ENCODE measurements around the gene PTPRE.
A peak's percentile ranks its signal among the peaks of the same experiment; 100 is the strongest.

The PTPRE gene

GRCh38 chr10:128071417-128071782, 164.5 kb downstream of the PTPRE start:
- no peak for DNase-seq (ENCODE audit: low read depth in 2 of 2)

GRCh38 chr10:128072046-128072445, 165.1 kb downstream of the PTPRE start:
- no peak for DNase-seq (ENCODE audit: low read depth in 2 of 2)

GRCh38 chr10:128072941-128073645, 166.2 kb downstream of the PTPRE start:
- no peak for DNase-seq (ENCODE audit: low read depth in 2 of 2)

DNA sequence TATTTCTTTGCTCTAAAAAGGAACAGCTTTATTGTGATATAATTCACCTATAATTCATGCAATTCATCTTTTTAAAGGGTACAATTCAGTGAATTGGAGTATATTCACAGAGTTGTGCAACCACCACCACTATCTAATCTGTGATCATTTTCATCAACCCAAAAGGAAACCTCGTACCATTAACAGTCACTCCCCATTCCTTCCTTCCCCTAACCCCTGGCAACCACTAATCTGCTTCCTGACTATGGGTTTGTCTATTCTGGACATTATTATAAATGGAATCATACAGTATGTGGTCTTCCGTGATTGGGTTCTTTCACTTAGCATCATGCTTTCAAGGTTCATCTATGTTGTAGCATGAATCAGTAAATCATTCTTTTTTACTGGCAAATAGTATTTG, 167.0 kb downstream of the PTPRE start:
- DNase-seq (ENCODE audit: low read depth in 2 of 2) = no peak

DNA sequence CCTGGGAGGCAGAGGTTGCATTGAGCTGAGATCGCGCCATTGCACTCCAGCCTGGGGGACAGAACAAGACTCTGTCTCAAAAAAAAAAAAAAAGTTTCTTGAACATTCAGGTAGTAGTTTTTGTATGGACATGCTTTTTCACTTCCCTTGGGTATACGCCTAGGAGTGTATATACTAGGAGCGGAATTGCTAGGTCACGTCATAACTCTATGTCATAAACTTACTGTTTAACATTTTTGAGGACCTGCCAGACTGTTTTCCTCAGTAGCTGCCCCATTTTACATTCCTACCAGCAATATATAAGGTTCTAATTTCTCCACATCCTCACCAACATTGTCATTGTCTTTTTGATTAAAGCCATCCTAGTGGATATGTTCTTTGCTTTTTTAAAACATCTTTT, 167.7 kb downstream of the PTPRE start:
- DNase-seq (ENCODE audit: low read depth in 2 of 2) = no peak

DNA sequence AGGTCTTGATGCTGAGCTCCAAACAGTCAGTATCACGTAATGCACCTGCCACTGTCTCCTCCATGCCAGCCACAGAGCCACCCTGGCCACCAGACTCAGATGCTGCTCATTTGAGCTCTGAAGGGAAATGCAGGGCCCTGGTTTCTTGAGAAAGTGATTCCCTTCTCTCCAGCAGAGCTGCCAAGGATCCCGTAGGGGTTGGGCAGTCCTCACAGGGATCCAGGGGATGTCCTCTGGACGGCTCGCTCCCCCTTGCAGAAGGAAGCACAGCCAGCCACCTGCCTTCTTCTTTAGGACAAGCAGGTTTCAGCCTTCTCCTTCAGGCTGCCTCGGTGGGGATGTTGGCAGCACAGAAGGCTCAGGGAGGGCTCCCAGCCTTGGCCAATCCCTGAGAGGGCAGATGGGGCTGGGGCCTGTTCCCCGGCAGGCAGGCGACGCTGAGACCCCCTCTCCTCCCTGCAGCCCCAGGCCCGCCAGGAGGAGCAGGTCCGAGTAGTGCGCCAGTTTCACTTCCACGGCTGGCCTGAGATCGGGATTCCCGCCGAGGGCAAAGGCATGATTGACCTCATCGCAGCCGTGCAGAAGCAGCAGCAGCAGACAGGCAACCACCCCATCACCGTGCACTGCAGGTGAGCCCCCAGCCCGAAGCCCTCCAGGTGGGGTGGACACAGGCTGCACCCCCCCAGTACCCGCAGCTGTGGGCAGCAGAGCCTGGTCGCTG, 170.4 kb downstream of the PTPRE start:
- no peak for DNase-seq (ENCODE audit: low read depth in 2 of 2)

- DNase-seq (ENCODE audit: low read depth in 2 of 2) = peak in 1 of 2 experiments; percentile 38
Observed at GRCh38 chr10:128078136-128078969, 171.4 kb downstream of the PTPRE start.

DNA sequence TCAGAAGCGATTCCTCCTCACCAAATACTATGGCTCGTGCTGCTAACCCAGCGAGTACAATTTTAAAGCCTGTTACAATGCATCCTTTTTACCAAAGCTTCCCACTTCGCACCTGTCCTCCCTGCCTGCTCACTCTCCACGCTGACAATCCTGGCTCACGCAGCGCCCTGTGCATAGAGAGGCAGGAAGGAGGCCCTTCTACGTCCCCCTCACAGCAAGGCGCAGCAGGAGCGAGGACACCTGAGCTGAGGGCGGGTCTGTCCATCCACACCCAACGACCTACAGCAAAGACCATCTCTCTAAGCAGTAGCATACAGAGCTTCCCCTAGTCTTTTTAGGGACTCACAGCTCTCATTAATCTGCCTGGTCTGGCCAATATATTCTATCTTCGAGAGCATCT, 173.3 kb downstream of the PTPRE start:
- DNase-seq (ENCODE audit: low read depth in 2 of 2) = no peak

GRCh38 chr10:128080641-128081040, 173.7 kb downstream of the PTPRE start:
- DNase-seq (ENCODE audit: low read depth in 2 of 2) = no peak

DNA sequence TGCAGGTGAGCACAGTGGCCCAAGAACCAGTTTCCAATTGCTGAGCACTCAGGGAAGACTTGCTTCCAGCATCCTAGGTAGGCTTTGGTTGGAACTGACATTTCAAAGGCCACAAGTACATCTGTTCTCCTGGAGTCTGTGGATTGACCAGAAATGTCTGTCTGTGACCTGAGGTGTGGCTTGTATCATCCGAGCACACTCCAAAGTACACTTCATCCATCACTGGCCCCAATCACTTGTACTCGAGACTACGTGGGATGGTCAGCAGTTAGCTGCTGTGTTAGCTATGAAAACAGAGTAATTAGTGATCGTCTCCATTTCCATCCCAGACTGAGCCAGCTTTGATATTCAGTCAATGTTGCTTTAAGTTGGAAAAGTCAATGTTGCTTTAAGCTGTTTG, 174.3 kb downstream of the PTPRE start:
- no peak for DNase-seq (ENCODE audit: low read depth in 2 of 2)

DNA sequence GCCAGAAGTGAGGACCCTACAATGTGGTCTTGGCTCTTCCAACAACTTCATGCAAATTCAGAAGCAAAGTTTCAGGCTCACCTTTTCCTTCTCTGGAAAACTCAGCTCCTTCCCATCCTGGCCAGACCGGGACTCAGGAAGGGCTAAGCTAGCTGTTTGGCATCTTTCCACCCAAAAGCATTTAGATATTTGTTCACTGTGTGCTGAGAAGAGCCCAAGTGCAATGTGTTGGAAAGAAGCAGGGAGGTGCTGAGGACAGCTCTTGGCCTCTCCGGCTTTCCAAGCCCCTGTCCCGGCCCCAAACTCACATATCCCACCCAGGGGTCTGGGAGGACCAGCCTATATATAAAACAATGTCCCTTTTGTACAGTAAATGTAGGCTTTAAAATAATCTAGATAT, 174.8 kb downstream of the PTPRE start:
- DNase-seq (ENCODE audit: low read depth in 2 of 2) = no peak

GRCh38 chr10:128083191-128083895, 176.4 kb downstream of the PTPRE start:
- DNase-seq (ENCODE audit: low read depth in 2 of 2) = no peak

DNA sequence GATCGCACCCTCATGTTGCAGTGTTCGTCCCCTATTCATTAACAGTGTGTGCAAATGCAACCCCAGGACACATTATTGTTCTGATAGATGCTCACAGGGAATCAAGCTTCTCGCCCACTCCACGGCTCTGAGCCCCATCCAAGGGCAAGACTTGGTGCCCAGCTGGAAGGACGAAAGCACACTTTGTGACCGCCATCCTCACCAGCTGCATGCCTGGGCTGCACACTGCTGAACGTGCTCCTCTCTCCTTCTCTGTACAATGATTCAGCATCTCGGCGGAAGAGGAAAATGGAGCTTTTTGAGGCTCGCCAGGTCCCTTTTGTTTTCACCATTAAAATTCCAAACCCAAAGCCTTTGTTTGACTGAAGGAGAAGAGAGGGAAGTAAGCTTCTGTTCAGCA, 177.5 kb downstream of the PTPRE start:
- DNase-seq (ENCODE audit: low read depth in 2 of 2) = no peak

DNA sequence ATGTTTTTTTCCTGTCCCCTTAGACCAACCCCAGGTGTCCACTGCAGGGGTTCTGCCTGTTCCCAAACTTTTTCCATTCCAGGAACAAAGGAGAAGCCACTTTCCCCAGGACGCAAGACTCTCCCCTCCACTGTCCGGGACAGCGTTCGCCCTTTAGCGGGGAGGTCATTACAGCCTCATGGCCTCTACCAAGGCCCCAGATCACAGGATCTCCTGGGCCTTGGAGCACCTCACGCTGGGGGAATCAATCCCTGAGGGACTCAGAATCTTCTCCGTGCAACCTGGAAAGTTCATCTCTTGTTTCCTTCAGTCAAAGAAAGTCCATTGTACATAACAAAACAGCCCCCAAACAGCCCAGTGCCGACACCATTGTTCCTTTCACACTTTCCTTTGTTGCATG, 178.1 kb downstream of the PTPRE start:
- no peak for DNase-seq (ENCODE audit: low read depth in 2 of 2)

GRCh38 chr10:128086003-128086863, 179.3 kb downstream of the PTPRE start:
- no peak for DNase-seq (ENCODE audit: low read depth in 2 of 2)

DNA sequence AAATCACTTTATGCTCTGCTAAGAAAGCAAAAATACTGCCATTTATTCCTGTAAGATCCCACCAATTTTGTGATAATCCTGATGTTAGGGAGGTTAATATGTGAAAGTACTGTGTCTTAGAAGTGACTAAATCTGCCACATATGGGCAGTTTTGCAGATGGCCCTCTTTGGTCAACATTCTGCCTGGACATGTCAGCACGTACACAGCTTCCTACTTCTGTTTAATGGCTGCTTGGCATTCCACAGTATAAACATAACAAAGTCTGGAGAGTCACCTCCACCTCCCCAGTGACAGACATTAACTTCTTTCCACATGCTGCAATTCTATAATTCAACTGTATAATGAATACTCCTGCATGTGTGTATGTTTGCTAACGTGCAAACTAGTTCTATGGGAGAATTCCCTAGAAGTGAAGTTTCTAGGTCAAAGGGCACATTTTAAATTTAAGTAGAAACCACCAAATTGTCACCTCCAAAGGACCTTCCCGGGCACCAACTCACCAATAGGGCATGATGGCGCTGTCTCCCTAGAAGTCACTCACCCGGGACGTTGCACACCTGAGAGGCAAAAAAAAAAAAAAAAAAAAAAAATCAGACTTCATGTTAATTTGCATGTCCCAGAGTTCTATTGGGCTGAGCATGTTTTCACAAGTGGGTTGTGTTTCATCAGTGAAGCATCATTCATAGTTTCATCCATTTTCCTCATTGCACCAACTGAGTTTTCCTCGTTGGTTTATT, 180.4 kb downstream of the PTPRE start:
- no peak for DNase-seq (ENCODE audit: low read depth in 2 of 2)

GRCh38 chr10:128087884-128088709, 181.2 kb downstream of the PTPRE start:
- DNase-seq (ENCODE audit: low read depth in 2 of 2) = no peak

DNA sequence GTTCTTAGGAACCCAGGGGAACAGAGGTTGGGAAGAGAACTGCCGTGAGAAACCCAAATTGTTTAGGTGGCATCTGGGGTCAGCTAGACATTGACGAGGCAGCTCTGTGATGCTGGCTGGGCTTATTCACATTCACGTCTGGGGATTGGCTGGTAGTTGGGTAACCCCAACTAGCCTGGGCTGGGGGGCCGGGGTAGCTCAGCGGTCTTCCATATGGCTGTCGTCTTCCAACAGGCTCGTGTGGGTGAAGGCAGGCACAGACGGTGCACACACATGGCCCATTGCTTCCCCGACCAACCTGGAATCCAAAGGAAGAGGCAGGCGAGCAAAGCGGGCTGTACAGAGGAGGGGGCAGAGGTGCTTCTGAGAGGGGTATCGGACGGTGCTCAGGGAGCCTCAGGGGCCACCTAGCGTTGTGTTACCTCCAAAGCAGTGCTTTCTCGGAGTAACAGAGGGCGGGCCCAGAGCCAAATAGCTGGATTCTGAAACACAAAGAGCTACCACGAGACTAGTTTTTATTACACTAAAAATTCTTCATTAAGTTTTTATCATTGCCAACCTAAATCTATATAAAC, 184.8 kb downstream of the PTPRE start:
- no peak for DNase-seq (ENCODE audit: low read depth in 2 of 2)

GRCh38 chr10:128092454-128092853, 185.6 kb downstream of the PTPRE start:
- DNase-seq (ENCODE audit: low read depth in 2 of 2) = no peak

Data from stimulated activated CD4-positive, alpha-beta T cell treated with anti-CD3 and anti-CD28 coated beads, Interleukin-12 subunit alpha, Interleukin-12 subunit beta, amount 100 ng/mL, for 24 hours (primary cell).